ENCODE data around the gene GNPTG.

The GNPTG gene

GRCh38 chr16:1401061-1401757 lies 49.5 kb downstream of the GNPTG start:
- Histone ChIP-seq H4K20me1 (ENCODE audit: insufficient read depth) (no peaks in the 10 kb centered on the region), H3K27me3 (ENCODE audit: insufficient read depth, low read depth) (no peaks in the 10 kb centered on the region), H2AFZ (ENCODE audit: low read depth) (no peak overlapping the region), H3K36me3 (ENCODE audit: insufficient read depth) (no peaks in the 10 kb centered on the region), H3K4me1 (ENCODE audit: low read depth, poor library complexity, severe bottlenecking) (no peaks in the 10 kb centered on the region), H3K9ac (no peak overlapping the region), H3K4me2 (no peak overlapping the region), H3K79me2 (ENCODE audit: insufficient read depth, low read depth) (peaks cover 15% of the 10 kb centered on the region; the same call in 1 of the 2 replicates), H3K4me3 (IDR thresholded peaks at IDR 0.05; ENCODE audit: insufficient read depth, low read depth, low read length) (no peak overlapping the region), H3K27ac (no peak overlapping the region)
- TF ChIP-seq CTCF (conservative IDR thresholded peaks at IDR 0.05; ENCODE audit: low read depth, low read length): no peak

- no peak overlapping the region for H3K4me2 ChIP-seq
- no peak overlapping the region for H3K27ac ChIP-seq
- TF ChIP-seq CTCF (conservative IDR thresholded peaks at IDR 0.05; ENCODE audit: low read depth, low read length): no peak
- H3K9ac ChIP-seq: no peak overlapping the region
- peaks cover 20% of the 10 kb centered on the region; the same call in 1 of the 2 replicates for H3K79me2 ChIP-seq (ENCODE audit: insufficient read depth, low read depth)
- H2AFZ ChIP-seq (ENCODE audit: low read depth): no peak overlapping the region
- H3K4me3 ChIP-seq (IDR thresholded peaks at IDR 0.05; ENCODE audit: insufficient read depth, low read depth, low read length): no peak overlapping the region
- no peaks in the 10 kb centered on the region for H3K4me1 ChIP-seq (ENCODE audit: low read depth, poor library complexity, severe bottlenecking)
- H4K20me1 ChIP-seq (ENCODE audit: insufficient read depth): no peaks in the 10 kb centered on the region
- no peaks in the 10 kb centered on the region for H3K36me3 ChIP-seq (ENCODE audit: insufficient read depth)
- H3K27me3 ChIP-seq (ENCODE audit: insufficient read depth, low read depth): no peaks in the 10 kb centered on the region
Observed at GRCh38 chr16:1401758-1402154, 50.0 kb downstream of the GNPTG start.

GRCh38 chr16:1403036-1403435 lies 51.3 kb downstream of the GNPTG start:
- H3K79me2 ChIP-seq (ENCODE audit: insufficient read depth, low read depth): peaks cover 29% of the 10 kb centered on the region; the same call in 1 of the 2 replicates
- TF ChIP-seq CTCF (conservative IDR thresholded peaks at IDR 0.05; ENCODE audit: low read depth, low read length): no peak
- H3K36me3 ChIP-seq (ENCODE audit: insufficient read depth): no peaks in the 10 kb centered on the region
- no peak overlapping the region for H3K9ac ChIP-seq
- no peak overlapping the region for H3K4me2 ChIP-seq
- no peak overlapping the region for H2AFZ ChIP-seq (ENCODE audit: low read depth)
- no peaks in the 10 kb centered on the region for H4K20me1 ChIP-seq (ENCODE audit: insufficient read depth)
- no peak overlapping the region for H3K27ac ChIP-seq
- H3K4me3 ChIP-seq (IDR thresholded peaks at IDR 0.05; ENCODE audit: insufficient read depth, low read depth, low read length): no peak overlapping the region
- no peaks in the 10 kb centered on the region for H3K27me3 ChIP-seq (ENCODE audit: insufficient read depth, low read depth)
- H3K4me1 ChIP-seq (ENCODE audit: low read depth, poor library complexity, severe bottlenecking): no peaks in the 10 kb centered on the region

- Histone ChIP-seq H3K36me3 (ENCODE audit: insufficient read depth) (no peaks in the 10 kb centered on the region), H2AFZ (ENCODE audit: low read depth) (no peak overlapping the region), H3K79me2 (ENCODE audit: insufficient read depth, low read depth) (peaks cover 35% of the 10 kb centered on the region; the same call in 1 of the 2 replicates), H3K4me3 (IDR thresholded peaks at IDR 0.05; ENCODE audit: insufficient read depth, low read depth, low read length) (no peak overlapping the region), H3K27me3 (ENCODE audit: insufficient read depth, low read depth) (no peaks in the 10 kb centered on the region), H3K27ac (no peak overlapping the region), H4K20me1 (ENCODE audit: insufficient read depth) (no peaks in the 10 kb centered on the region), H3K4me2 (no peak overlapping the region), H3K9ac (no peak overlapping the region), H3K4me1 (ENCODE audit: low read depth, poor library complexity, severe bottlenecking) (no peaks in the 10 kb centered on the region)
- TF ChIP-seq CTCF (conservative IDR thresholded peaks at IDR 0.05; ENCODE audit: low read depth, low read length): no peak
Observed at GRCh38 chr16:1403733-1404132, 52.0 kb downstream of the GNPTG start.

Data from KMS-11 (cell line).